Natural killer cell (primary cell): Measurements from ENCODE around the gene GRIK1. TPM values are rescaled to one million over a fixed set of nuclear protein-coding genes. Genes with fewer than 3 reads are reported as not detected.

Source experiments
- ATAC-seq, 3 donors: fragments of 150-1000 bp in 2 of 3; fragments of 200-7000 bp in 1 of 3; cut with Tn5 transposase; 1 replicate in 1 of 3; 2 replicates in 2 of 3; pipeline ENCODE4 v1.10.0; 2021; ENCODE audit warnings: mild to moderate bottlenecking in 2 of 3, moderate library complexity in 2 of 3
- DNase-seq, 2 donors: peaks; one replicate each; pipeline versions ENCODE4 v3.0.0 to v3.0.0-alpha.2; 2013 to 2021; ENCODE audit warnings: mixed read lengths in 1 of 2
- H3K27ac ChIP-seq: one replicate; pipeline ENCODE4 v1.5.1; 2013; ENCODE audit warnings: mild to moderate bottlenecking, low read length
- H3K27me3 ChIP-seq: one replicate; pipeline ENCODE4 v1.6.1; 2013; ENCODE audit warnings: low read length; ENCODE audit not compliant: control insufficient read depth, insufficient read depth
- H3K36me3 ChIP-seq: one replicate; pipeline ENCODE4 v1.6.1; 2013; ENCODE audit warnings: low read length; ENCODE audit not compliant: control insufficient read depth, insufficient read depth
- H3K4me1 ChIP-seq: one replicate; pipeline ENCODE4 v1.6.1; 2013; ENCODE audit warnings: low read length; ENCODE audit not compliant: control insufficient read depth, insufficient read depth
- H3K4me3 ChIP-seq: one replicate; pipeline ENCODE4 v1.5.1; 2013; ENCODE audit warnings: low read length
- H3K9me3 ChIP-seq: one replicate; pipeline ENCODE4 v1.6.1; 2013; ENCODE audit warnings: low read length; ENCODE audit not compliant: control insufficient read depth, insufficient read depth
- H3K27ac Mint-ChIP-seq, 2 donors: one replicate each; pipeline ENCODE4 v1.8.0; 2022; ENCODE audit warnings: mild to moderate bottlenecking in 2 of 2, mixed read lengths in 2 of 2, moderate library complexity in 1 of 2
- H3K27me3 Mint-ChIP-seq, 2 donors: one replicate each; pipeline ENCODE4 v1.8.0; 2022; ENCODE audit warnings: low read depth in 2 of 2, mixed read lengths in 2 of 2
- H3K36me3 Mint-ChIP-seq: one replicate; pipeline ENCODE4 v1.8.0; 2022; ENCODE audit warnings: mixed read lengths
- H3K4me1 Mint-ChIP-seq, 2 donors: one replicate each; pipeline ENCODE4 v1.8.0; 2022; ENCODE audit warnings: mixed read lengths in 2 of 2
- H3K4me3 Mint-ChIP-seq: one replicate; pipeline ENCODE4 v1.8.0; 2022; ENCODE audit warnings: mild to moderate bottlenecking, moderate library complexity, mixed read lengths
- H3K9me3 Mint-ChIP-seq, 2 donors: one replicate each; pipeline ENCODE4 v1.8.0; 2022; ENCODE audit warnings: mixed read lengths in 2 of 2
- CTCF ChIP-seq: fragments of 200-600 bp; IDR thresholded peaks from one replicate; pipeline ENCODE4 v1.8.0; 2022; ENCODE audit warnings: antibody characterized with exemption
- WGBS: methylation state at CpG from one replicate; pipeline ENCODE4 v1.1.7; 2013; ENCODE audit warnings: missing lambda C conversion rate; ENCODE audit not compliant: insufficient coverage; 5-methylcytosine and 5-hydroxymethylcytosine counted together
- intact Hi-C: fragments of 100-400 bp; cut with micrococcal nuclease; formaldehyde crosslinking; loops from one replicate; pipeline ENCODE4 v1.14.2; 2022
- total RNA-seq, 4 donors: library from RNA; stranded (reverse); fragments of 120-200 nt in 1 of 4; gene quantifications; one replicate each; pipeline versions ENCODE4 v1.2.3 to v1.2.4, GENCODE V29; 2013 to 2022

The GRIK1 gene
- total RNA-seq, 3 donors from 2014 or later (not counting 1 experiment from before 2014, with no cell fraction given), result not detected

- no peak for ATAC-seq
Observed at GRCh38 chr21:29627905-29628304, 311.9 kb downstream of the GRIK1 start.

GRCh38 chr21:29626801-29627470 is 312.9 kb downstream of the GRIK1 start:
- Mint-ChIP-seq H3K9me3 (peaks cover 6 to 11% of the 10 kb centered on the region in 2 donors), H3K4me3 (no peak overlapping the region), H3K27me3 (no peaks in the 10 kb centered on the region), H3K4me1 (no peaks in the 10 kb centered on the region), H3K36me3 (no peaks in the 10 kb centered on the region), H3K27ac (no peak overlapping the region)
- no peaks in the 10 kb centered on the region for H3K27me3 ChIP-seq
- TF ChIP-seq CTCF, result no peak
- H3K4me3 ChIP-seq, result no peak overlapping the region
- H3K27ac ChIP-seq, result no peak overlapping the region
- DNase-seq, result no peak
- WGBS, result no CpG with 5 or more reads among the region's 1 CpG
- H3K9me3 ChIP-seq, result no peaks in the 10 kb centered on the region
- intact Hi-C loops, result no loop called here
- no peaks in the 10 kb centered on the region for H3K36me3 ChIP-seq
- H3K4me1 ChIP-seq, result no peaks in the 10 kb centered on the region
- no peak for ATAC-seq

More at GRCh38 chr21:29627905-29628304, 311.9 kb downstream of the GRIK1 start:
- H3K36me3 Mint-ChIP-seq, result no peaks in the 10 kb centered on the region
- H3K4me3 Mint-ChIP-seq, result no peak overlapping the region
- Histone ChIP-seq H3K36me3 (no peaks in the 10 kb centered on the region), H3K27me3 (no peaks in the 10 kb centered on the region), H3K4me3 (no peak overlapping the region), H3K4me1 (no peaks in the 10 kb centered on the region), H3K9me3 (no peaks in the 10 kb centered on the region), H3K27ac (no peak overlapping the region)
- DNase-seq, result no peak
- H3K9me3 Mint-ChIP-seq, result peaks cover 4 to 8% of the 10 kb centered on the region in 2 donors
- no peak for TF ChIP-seq CTCF
- intact Hi-C loops, result no loop called here
- H3K4me1 Mint-ChIP-seq, result no peaks in the 10 kb centered on the region
- H3K27ac Mint-ChIP-seq, result no peak overlapping the region
- H3K27me3 Mint-ChIP-seq, result no peaks in the 10 kb centered on the region

- Mint-ChIP-seq H3K27ac (no peak overlapping the region), H3K9me3 (peaks cover 6 to 11% of the 10 kb centered on the region in 2 donors), H3K4me3 (no peak overlapping the region), H3K36me3 (no peaks in the 10 kb centered on the region), H3K27me3 (no peaks in the 10 kb centered on the region), H3K4me1 (no peaks in the 10 kb centered on the region)
- H3K4me3 ChIP-seq, result no peak overlapping the region
- no peak overlapping the region for H3K27ac ChIP-seq
- no peaks in the 10 kb centered on the region for H3K4me1 ChIP-seq
- DNase-seq, result no peak
- ATAC-seq, result no peak
- no peak for TF ChIP-seq CTCF
- no peaks in the 10 kb centered on the region for H3K36me3 ChIP-seq
- H3K27me3 ChIP-seq, result no peaks in the 10 kb centered on the region
- WGBS, result 96% methylated on average over 3 of the region's 3 CpGs
- intact Hi-C loops, result no loop called here
- no peaks in the 10 kb centered on the region for H3K9me3 ChIP-seq
Observed at GRCh38 chr21:29625990-29626389, 313.8 kb downstream of the GRIK1 start.

- 93% methylated on average over 3 of the region's 6 CpGs for WGBS
- Histone ChIP-seq H3K9me3 (no peaks in the 10 kb centered on the region), H3K36me3 (no peaks in the 10 kb centered on the region), H3K4me1 (no peaks in the 10 kb centered on the region), H3K27me3 (no peaks in the 10 kb centered on the region), H3K27ac (no peak overlapping the region), H3K4me3 (no peak overlapping the region)
- Mint-ChIP-seq H3K4me1 (no peaks in the 10 kb centered on the region), H3K9me3 (peaks cover 5 to 11% of the 10 kb centered on the region in 2 donors), H3K4me3 (no peak overlapping the region), H3K27me3 (no peaks in the 10 kb centered on the region), H3K36me3 (no peaks in the 10 kb centered on the region), H3K27ac (no peak overlapping the region)
- intact Hi-C loops, result no loop called here
- TF ChIP-seq CTCF, result no peak
- ATAC-seq (no peak), DNase-seq (no peak)
Observed at GRCh38 chr21:29624776-29625175, 315.0 kb downstream of the GRIK1 start.
